ENCODE results near the gene FBXL14. TPM values are rescaled to one million over a fixed set of nuclear protein-coding genes. Genes with fewer than 3 reads are reported as not detected.

The FBXL14 gene
- total and polyA plus RNA-seq, 2 of the 13 experiments (the other 11 are each of a cell fraction or from before 2014, with no cell fraction given), result 7.0 to 7.4 TPM

- TF ChIP-seq POGZ (CRISPR knock-in tag; IDR thresholded peaks at IDR 0.05), result peak; percentile 58
- TF ChIP-seq, protein P1, sequence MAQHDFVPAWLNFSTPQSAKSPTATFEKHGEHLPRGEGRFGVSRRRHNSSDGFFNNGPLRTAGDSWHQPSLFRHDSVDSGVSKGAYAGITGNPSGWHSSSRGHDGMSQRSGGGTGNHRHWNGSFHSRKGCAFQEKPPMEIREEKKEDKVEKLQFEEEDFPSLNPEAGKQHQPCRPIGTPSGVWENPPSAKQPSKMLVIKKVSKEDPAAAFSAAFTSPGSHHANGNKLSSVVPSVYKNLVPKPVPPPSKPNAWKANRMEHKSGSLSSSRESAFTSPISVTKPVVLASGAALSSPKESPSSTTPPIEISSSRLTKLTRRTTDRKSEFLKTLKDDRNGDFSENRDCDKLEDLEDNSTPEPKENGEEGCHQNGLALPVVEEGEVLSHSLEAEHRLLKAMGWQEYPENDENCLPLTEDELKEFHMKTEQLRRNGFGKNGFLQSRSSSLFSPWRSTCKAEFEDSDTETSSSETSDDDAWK (CRISPR knock-in tag; IDR thresholded peaks at IDR 0.05), result no peak
- TF ChIP-seq, protein P2, sequence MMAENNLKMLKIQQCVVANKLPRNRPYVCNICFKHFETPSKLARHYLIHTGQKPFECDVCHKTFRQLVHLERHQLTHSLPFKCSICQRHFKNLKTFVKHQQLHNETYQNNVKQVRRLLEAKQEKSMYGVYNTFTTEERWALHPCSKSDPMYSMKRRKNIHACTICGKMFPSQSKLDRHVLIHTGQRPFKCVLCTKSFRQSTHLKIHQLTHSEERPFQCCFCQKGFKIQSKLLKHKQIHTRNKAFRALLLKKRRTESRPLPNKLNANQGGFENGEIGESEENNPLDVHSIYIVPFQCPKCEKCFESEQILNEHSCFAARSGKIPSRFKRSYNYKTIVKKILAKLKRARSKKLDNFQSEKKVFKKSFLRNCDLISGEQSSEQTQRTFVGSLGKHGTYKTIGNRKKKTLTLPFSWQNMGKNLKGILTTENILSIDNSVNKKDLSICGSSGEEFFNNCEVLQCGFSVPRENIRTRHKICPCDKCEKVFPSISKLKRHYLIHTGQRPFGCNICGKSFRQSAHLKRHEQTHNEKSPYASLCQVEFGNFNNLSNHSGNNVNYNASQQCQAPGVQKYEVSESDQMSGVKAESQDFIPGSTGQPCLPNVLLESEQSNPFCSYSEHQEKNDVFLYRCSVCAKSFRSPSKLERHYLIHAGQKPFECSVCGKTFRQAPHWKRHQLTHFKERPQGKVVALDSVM (CRISPR knock-in tag; IDR thresholded peaks at IDR 0.05), result peak; percentile 47; the same call in 1 of the 2 replicates
- no peak for TF ChIP-seq ZNF788 (CRISPR knock-in tag; IDR thresholded peaks at IDR 0.05; ENCODE audit: borderline replicate concordance)
- peak; percentile 72 for TF ChIP-seq MAX (IDR thresholded peaks at IDR 0.05)
- no peak for TF ChIP-seq PTBP1 (IDR thresholded peaks at IDR 0.05; ENCODE audit: low read depth, low read length, poor library complexity, severe bottlenecking)
- TF ChIP-seq ZC3H13 (CRISPR knock-in tag; IDR thresholded peaks at IDR 0.05), result peak; percentile 76; the same call in 1 of the 2 replicates
- TF ChIP-seq ZNF772 (CRISPR knock-in tag; IDR thresholded peaks at IDR 0.05), result peak; percentile 56; the same call in 1 of the 2 replicates
- peak; percentile 45 for TF ChIP-seq ASH2L (IDR thresholded peaks at IDR 0.05; ENCODE audit: insufficient read length, low read depth, low read length)
- TF ChIP-seq, protein P3, sequence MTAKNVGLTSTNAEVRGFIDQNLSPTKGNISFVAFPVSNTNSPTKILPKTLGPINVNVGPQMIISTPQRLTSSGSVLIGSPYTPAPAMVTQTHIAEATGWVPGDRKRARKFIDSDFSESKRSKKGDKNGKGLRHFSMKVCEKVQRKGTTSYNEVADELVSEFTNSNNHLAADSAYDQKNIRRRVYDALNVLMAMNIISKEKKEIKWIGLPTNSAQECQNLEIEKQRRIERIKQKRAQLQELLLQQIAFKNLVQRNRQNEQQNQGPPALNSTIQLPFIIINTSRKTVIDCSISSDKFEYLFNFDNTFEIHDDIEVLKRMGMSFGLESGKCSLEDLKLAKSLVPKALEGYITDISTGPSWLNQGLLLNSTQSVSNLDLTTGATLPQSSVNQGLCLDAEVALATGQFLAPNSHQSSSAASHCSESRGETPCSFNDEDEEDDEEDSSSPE (CRISPR knock-in tag; IDR thresholded peaks at IDR 0.05), result no peak
- TF ChIP-seq ZNF776 (CRISPR knock-in tag; IDR thresholded peaks at IDR 0.05), result peak; percentile 52; the same call in 1 of the 2 replicates
- TF ChIP-seq SP5 (CRISPR knock-in tag; IDR thresholded peaks at IDR 0.05; ENCODE audit: borderline replicate concordance, low read depth), result no peak
- TF ChIP-seq ZNF563 (CRISPR knock-in tag; IDR thresholded peaks at IDR 0.05), result peak; percentile 85; the same call in 1 of the 2 replicates
- peak; percentile 43; the same call in 1 of the 2 replicates for TF ChIP-seq DR1 (CRISPR knock-in tag; IDR thresholded peaks at IDR 0.05)
- peak; percentile 37; the same call in 1 of the 2 replicates for TF ChIP-seq MYC (CRISPR knock-in tag; IDR thresholded peaks at IDR 0.05; ENCODE audit: borderline replicate concordance)
- TF ChIP-seq ZBTB39 (CRISPR knock-in tag; IDR thresholded peaks at IDR 0.05), result peak; percentile 77; the same call in 1 of the 2 replicates
- no peak for TF ChIP-seq ZZZ3 (CRISPR knock-in tag; IDR thresholded peaks at IDR 0.05; ENCODE audit: borderline replicate concordance)
- TF ChIP-seq ZFP41 (CRISPR knock-in tag; IDR thresholded peaks at IDR 0.05; ENCODE audit: borderline replicate concordance), result peak; percentile 63; the same call in 1 of the 2 replicates
- TF ChIP-seq ZMYM3 (CRISPR knock-in tag; IDR thresholded peaks at IDR 0.05), result 0 out of 2 replicates have a peak, but pooled peaks have one; percentile 21
- peak; percentile 36; the same call in 1 of the 2 replicates for TF ChIP-seq ZNF414 (CRISPR knock-in tag; IDR thresholded peaks at IDR 0.05)
Measured at GRCh38 chr12:1593174-1594005, 991 bp downstream of the FBXL14 start (continued).

Measured in HepG2 (cell line).